ENCODE measurements around the gene KCNMB2. TPM values are rescaled to one million over a fixed set of nuclear protein-coding genes. Genes with fewer than 3 reads are reported as not detected.

The KCNMB2 gene
- polyA plus RNA-seq, 3 donors = not detected

DNA sequence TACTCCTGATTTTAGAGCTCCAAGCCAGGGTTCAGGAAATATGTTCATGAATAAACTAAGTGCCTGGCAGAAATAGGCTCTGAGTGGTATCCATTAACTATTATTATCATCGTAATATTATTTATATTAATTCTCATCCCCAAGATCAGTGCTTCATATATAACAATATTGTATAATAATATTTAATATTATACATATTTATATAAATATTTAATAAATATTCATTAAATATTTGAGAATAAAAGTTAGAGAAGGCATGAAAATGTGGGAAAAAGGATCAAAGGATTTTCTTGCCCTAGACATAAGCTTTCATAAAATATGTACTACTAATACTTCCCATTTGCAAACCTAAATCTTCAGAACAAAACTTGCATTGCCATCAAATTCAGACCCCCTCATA, 338.9 kb downstream of the KCNMB2 start:
- Mint-ChIP-seq H3K27me3 (ENCODE audit: low read depth in 3 of 3) (no peaks in the 10 kb centered on the region), H3K4me3 (no peak overlapping the region)
- TF ChIP-seq, protein P1, sequence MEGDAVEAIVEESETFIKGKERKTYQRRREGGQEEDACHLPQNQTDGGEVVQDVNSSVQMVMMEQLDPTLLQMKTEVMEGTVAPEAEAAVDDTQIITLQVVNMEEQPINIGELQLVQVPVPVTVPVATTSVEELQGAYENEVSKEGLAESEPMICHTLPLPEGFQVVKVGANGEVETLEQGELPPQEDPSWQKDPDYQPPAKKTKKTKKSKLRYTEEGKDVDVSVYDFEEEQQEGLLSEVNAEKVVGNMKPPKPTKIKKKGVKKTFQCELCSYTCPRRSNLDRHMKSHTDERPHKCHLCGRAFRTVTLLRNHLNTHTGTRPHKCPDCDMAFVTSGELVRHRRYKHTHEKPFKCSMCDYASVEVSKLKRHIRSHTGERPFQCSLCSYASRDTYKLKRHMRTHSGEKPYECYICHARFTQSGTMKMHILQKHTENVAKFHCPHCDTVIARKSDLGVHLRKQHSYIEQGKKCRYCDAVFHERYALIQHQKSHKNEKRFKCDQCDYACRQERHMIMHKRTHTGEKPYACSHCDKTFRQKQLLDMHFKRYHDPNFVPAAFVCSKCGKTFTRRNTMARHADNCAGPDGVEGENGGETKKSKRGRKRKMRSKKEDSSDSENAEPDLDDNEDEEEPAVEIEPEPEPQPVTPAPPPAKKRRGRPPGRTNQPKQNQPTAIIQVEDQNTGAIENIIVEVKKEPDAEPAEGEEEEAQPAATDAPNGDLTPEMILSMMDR (IDR thresholded peaks at IDR 0.05) = no peak

GRCh38 chr3:178875836-178876235, 339.6 kb downstream of the KCNMB2 start:
- WGBS (ENCODE audit: insufficient coverage) = 70% methylated on average over 4 of the region's 5 CpGs
- no peak overlapping the region for H3K27ac Mint-ChIP-seq

More for the DNA sequence above, 338.9 kb downstream of the KCNMB2 start:
- Histone ChIP-seq H3K36me3 (replicated peaks in 1 of 2; ENCODE audit: control insufficient read depth in 1 of 2, insufficient read depth in 2 of 2, low read length in 2 of 2) (no peaks in the 10 kb centered on the region), H3K4me2 (replicated peaks; ENCODE audit: extremely low read depth, low read length, poor library complexity, severe bottlenecking) (no peak overlapping the region), H4K20me1 (ENCODE audit: insufficient read depth, low read length) (no peaks in the 10 kb centered on the region), H3K9ac (ENCODE audit: insufficient read depth, low read length, poor library complexity, severe bottlenecking) (no peak overlapping the region), H3K9me3 (replicated peaks in 1 of 2; ENCODE audit: control insufficient read depth in 1 of 2, insufficient read depth in 1 of 2, low read length in 2 of 2) (peaks cover 0 to 4% of the 10 kb centered on the region in 2 donors), H3K79me2 (ENCODE audit: insufficient read depth, low read length) (no peaks in the 10 kb centered on the region), H3K4me3 (replicated peaks in 1 of 3; ENCODE audit: low read depth in 2 of 3, low read length in 3 of 3) (no peak overlapping the region), H3K27me3 (ENCODE audit: control insufficient read depth in 2 of 2, insufficient read depth in 2 of 2, low read length in 2 of 2) (no peaks in the 10 kb centered on the region), H2AFZ (ENCODE audit: insufficient read depth, low read depth, low read length, poor library complexity, severe bottlenecking) (no peak overlapping the region), H3K27ac (ENCODE audit: low read depth in 1 of 2, low read length in 2 of 2) (no peak overlapping the region), H3K4me1 (ENCODE audit: control insufficient read depth in 1 of 2, insufficient read depth in 2 of 2, low read length in 2 of 2) (no peaks in the 10 kb centered on the region)
- no peak for DNase-seq
- Mint-ChIP-seq H3K9me3 (peaks cover 0 to 11% (median 6%) of the 10 kb centered on the region in 7 donors), H3K4me1 (no peaks in the 10 kb centered on the region), H3K27ac (no peak overlapping the region), H3K36me3 (no peaks in the 10 kb centered on the region)
- WGBS (ENCODE audit: insufficient coverage) = no CpG with 5 or more reads among the region's 1 CpG
- intact Hi-C loops (cut with micrococcal nuclease) = no loop called here

More at GRCh38 chr3:178875836-178876235, 339.6 kb downstream of the KCNMB2 start:
- no peaks in the 10 kb centered on the region for H3K36me3 Mint-ChIP-seq
- Histone ChIP-seq H3K9ac (ENCODE audit: insufficient read depth, low read length, poor library complexity, severe bottlenecking) (no peak overlapping the region), H3K9me3 (replicated peaks in 1 of 2; ENCODE audit: control insufficient read depth in 1 of 2, insufficient read depth in 1 of 2, low read length in 2 of 2) (peaks cover 0 to 4% of the 10 kb centered on the region in 2 donors), H3K27ac (ENCODE audit: low read depth in 1 of 2, low read length in 2 of 2) (no peak overlapping the region), H4K20me1 (ENCODE audit: insufficient read depth, low read length) (no peaks in the 10 kb centered on the region), H2AFZ (ENCODE audit: insufficient read depth, low read depth, low read length, poor library complexity, severe bottlenecking) (no peak overlapping the region), H3K27me3 (ENCODE audit: control insufficient read depth in 2 of 2, insufficient read depth in 2 of 2, low read length in 2 of 2) (no peaks in the 10 kb centered on the region), H3K4me2 (replicated peaks; ENCODE audit: extremely low read depth, low read length, poor library complexity, severe bottlenecking) (no peak overlapping the region), H3K4me1 (ENCODE audit: control insufficient read depth in 1 of 2, insufficient read depth in 2 of 2, low read length in 2 of 2) (no peaks in the 10 kb centered on the region), H3K36me3 (replicated peaks in 1 of 2; ENCODE audit: control insufficient read depth in 1 of 2, insufficient read depth in 2 of 2, low read length in 2 of 2) (no peaks in the 10 kb centered on the region), H3K79me2 (ENCODE audit: insufficient read depth, low read length) (no peaks in the 10 kb centered on the region), H3K4me3 (replicated peaks in 1 of 3; ENCODE audit: low read depth in 2 of 3, low read length in 3 of 3) (no peak overlapping the region)
- no peak for DNase-seq
- intact Hi-C loops (cut with micrococcal nuclease) = no loop called here
- H3K9me3 Mint-ChIP-seq = peaks cover 0 to 11% (median 6%) of the 10 kb centered on the region in 7 donors
- H3K27me3 Mint-ChIP-seq (ENCODE audit: low read depth in 3 of 3) = no peaks in the 10 kb centered on the region
- TF ChIP-seq, protein P1 (IDR thresholded peaks at IDR 0.05) = no peak
- no peaks in the 10 kb centered on the region for H3K4me1 Mint-ChIP-seq
- H3K4me3 Mint-ChIP-seq = no peak overlapping the region
